HG02870 (cell line): ENCODE measurements around the gene YIPF7.

Experiments used
- ATAC-seq: cut with Tn5 transposase; IDR thresholded peaks from one replicate; pipeline ENCODE4 v1.9.1; 2021; ENCODE audit warnings: mild to moderate bottlenecking, moderate library complexity; ENCODE audit not compliant: unreplicated experiment

The YIPF7 gene

GRCh38 chr4:44629280-44629866, 22.1 kb downstream of the YIPF7 start:
- ATAC-seq, result peak; percentile 97

GRCh38 chr4:44623676-44624075, 27.7 kb downstream of the YIPF7 start:
- ATAC-seq, result no peak

GRCh38 chr4:44616621-44617020, 34.8 kb downstream of the YIPF7 start:
- ATAC-seq, result no peak

GRCh38 chr4:44583393-44583792, 68.0 kb downstream of the YIPF7 start:
- peak; percentile 59 for ATAC-seq

GRCh38 chr4:44580231-44580630, 71.2 kb downstream of the YIPF7 start:
- no peak for ATAC-seq

GRCh38 chr4:44578954-44579353, 72.5 kb downstream of the YIPF7 start:
- ATAC-seq, result no peak
